NCI-H2107 treated with DMSO at 0.1 percent for 48 hours (cell line): Measurements from ENCODE around the gene CCDC158.
"Not testable (repeated sequence)": the region's sequence is repeated elsewhere in the genome, so short reads cannot be mapped to it uniquely, and the experiment has no call there.

Experiments used
- DNase-seq: peaks from one replicate; lab custom pipeline; 2025; ENCODE audit not compliant: unreplicated experiment; lab: John Stamatoyannopoulos, UW

CCDC158 gene

GRCh38 chr4:76312457-76312856, 108.5 kb downstream of the CCDC158 start:
- DNase-seq = no peak

GRCh38 chr4:76311896-76312331, 109.0 kb downstream of the CCDC158 start:
- no peak for DNase-seq

- DNase-seq = no peak
These were observed 110.3 kb downstream of the CCDC158 start for GRCh38 chr4:76310683-76311082.

- no peak for DNase-seq
These were observed 110.9 kb downstream of the CCDC158 start for GRCh38 chr4:76309939-76310550.

GRCh38 chr4:76308548-76308947, 112.4 kb downstream of the CCDC158 start:
- DNase-seq = no peak

GRCh38 chr4:76307660-76308014, 113.3 kb downstream of the CCDC158 start:
- no peak for DNase-seq

- no peak for DNase-seq
These were observed 113.9 kb downstream of the CCDC158 start for GRCh38 chr4:76306882-76307659.

- DNase-seq = no peak
These were observed 114.7 kb downstream of the CCDC158 start, which contains the start of gene STBD1 for GRCh38 chr4:76305971-76306881. STBD1 (plus strand) TSS chr4:76306733; CDS start chr4:76306770, 37 bp downstream.

GRCh38 chr4:76305033-76305687, 115.8 kb downstream of the CCDC158 start:
- DNase-seq = no peak

GRCh38 chr4:76302826-76303438, 118.0 kb downstream of the CCDC158 start:
- DNase-seq = no peak

- no peak for DNase-seq
These were observed 119.2 kb downstream of the CCDC158 start for GRCh38 chr4:76301775-76302162.

- DNase-seq = peak; percentile 84
These were observed 119.7 kb downstream of the CCDC158 start for GRCh38 chr4:76301068-76301774.

GRCh38 chr4:76300012-76300411, 120.9 kb downstream of the CCDC158 start:
- DNase-seq = no peak

GRCh38 chr4:76298227-76298626, 122.7 kb downstream of the CCDC158 start:
- no peak for DNase-seq

GRCh38 chr4:76296286-76296820, 124.6 kb downstream of the CCDC158 start:
- DNase-seq = no peak

- no peak for DNase-seq
These were observed 127.2 kb downstream of the CCDC158 start for GRCh38 chr4:76293772-76294171.

- DNase-seq = no peak
These were observed 128.2 kb downstream of the CCDC158 start for GRCh38 chr4:76292730-76293129.

- DNase-seq = not testable (repeated sequence)
These were observed 133.1 kb downstream of the CCDC158 start for GRCh38 chr4:76287811-76288210.

- DNase-seq = no peak
These were observed 137.0 kb downstream of the CCDC158 start for GRCh38 chr4:76283900-76284299.
